WTC11 (cell line): ENCODE data around the gene HSD11B1L. TPM values are rescaled to one million over a fixed set of nuclear protein-coding genes. Genes with fewer than 3 reads are reported as not detected.

Experiments used
- ATAC-seq: fragments of 200-7000 bp; cut with Tn5 transposase; 2 replicates; pipeline ENCODE4 v1.10.0; 2021; ENCODE audit warnings: mild to moderate bottlenecking, moderate library complexity
- CTCF ChIA-PET: fragments of 300-600 bp; sonication (Branson Sonifier 250); formaldehyde crosslinking; loops from one replicate; lab custom pipeline; 2021; ENCODE audit warnings: antibody characterized with exemption; lab: Charles Lee
- POLR2A ChIA-PET: fragments of 350-600 bp; sonication (Branson Sonifier 250); formaldehyde crosslinking; loops from one replicate; lab custom pipeline; 2021; ENCODE audit warnings: antibody characterized with exemption; lab: Charles Lee
- DNase-seq: peaks from one replicate; pipeline ENCODE4 v3.0.0; 2021; ENCODE audit warnings: low spot score
- H3K27ac Mint-ChIP-seq: 2 replicates; pipeline ENCODE4 v1.8.0; 2021; ENCODE audit warnings: mixed read lengths
- H3K27me3 Mint-ChIP-seq: 2 replicates; pipeline ENCODE4 v1.8.0; 2021; ENCODE audit warnings: low read depth, mild to moderate bottlenecking, moderate library complexity, mixed read lengths
- H3K36me3 Mint-ChIP-seq: 2 replicates; pipeline ENCODE4 v1.8.0; 2021; ENCODE audit warnings: mixed read lengths
- H3K4me1 Mint-ChIP-seq: 2 replicates; pipeline ENCODE4 v1.8.0; 2022; ENCODE audit warnings: mixed read lengths
- H3K4me3 Mint-ChIP-seq: 2 replicates; pipeline ENCODE4 v1.8.0; 2021; ENCODE audit warnings: mild to moderate bottlenecking, moderate library complexity, mixed read lengths
- H3K9me3 Mint-ChIP-seq: 2 replicates; pipeline ENCODE4 v1.8.0; 2021; ENCODE audit warnings: mixed read lengths
- CREM ChIP-seq: sonication (generic); formaldehyde crosslinking; IDR thresholded peaks from 2 replicates; pipeline ENCODE4 v1.8.1; 2022; ENCODE audit warnings: mild to moderate bottlenecking, missing genetic modification reagents, moderate library complexity
- EMX1 ChIP-seq: fragments of 250-450 bp; sonication (Bioruptor Pico); IDR thresholded peaks from 2 replicates; pipeline ENCODE4 v1.8.0; 2021; ENCODE audit warnings: mild to moderate bottlenecking
- ESRRA ChIP-seq: sonication (generic); formaldehyde crosslinking; IDR thresholded peaks from 2 replicates; pipeline ENCODE4 v1.8.1; 2022; ENCODE audit warnings: mild to moderate bottlenecking, missing genetic modification reagents, borderline replicate concordance
- ETV6 ChIP-seq: sonication (generic); formaldehyde crosslinking; IDR thresholded peaks from 2 replicates; pipeline ENCODE4 v1.8.1; 2022; ENCODE audit warnings: mild to moderate bottlenecking, missing genetic modification reagents
- FOXK1 ChIP-seq: sonication (generic); formaldehyde crosslinking; IDR thresholded peaks from 2 replicates; pipeline ENCODE4 v1.8.0; 2022; ENCODE audit warnings: mild to moderate bottlenecking, moderate library complexity, missing genetic modification reagents
- JAZF1 ChIP-seq: fragments of 250-450 bp; sonication (Bioruptor Pico); IDR thresholded peaks from 2 replicates; pipeline ENCODE4 v1.9.0; 2021; ENCODE audit warnings: moderate library complexity, mild to moderate bottlenecking, inconsistent platforms
- NR1H2 ChIP-seq: sonication (generic); formaldehyde crosslinking; IDR thresholded peaks from 2 replicates; pipeline ENCODE4 v1.9.0; 2021; ENCODE audit warnings: mild to moderate bottlenecking, moderate library complexity, missing genetic modification reagents
- NR3C1 ChIP-seq: sonication (generic); formaldehyde crosslinking; conservative IDR thresholded peaks from 2 replicates; pipeline ENCODE4 v1.8.1; 2023; ENCODE audit warnings: low read depth, mild to moderate bottlenecking, missing genetic modification reagents
- TEAD1 ChIP-seq: sonication (generic); formaldehyde crosslinking; IDR thresholded peaks from 2 replicates; pipeline ENCODE4 v1.8.0; 2022; ENCODE audit warnings: mild to moderate bottlenecking, missing genetic modification reagents
- TEAD4 ChIP-seq: sonication (generic); formaldehyde crosslinking; IDR thresholded peaks from 2 replicates; pipeline ENCODE4 v1.8.0; 2022; ENCODE audit warnings: mild to moderate bottlenecking, missing genetic modification reagents
- ZBTB21 ChIP-seq: sonication (generic); formaldehyde crosslinking; IDR thresholded peaks from 2 replicates; pipeline ENCODE4 v1.8.1; 2023; ENCODE audit warnings: mild to moderate bottlenecking, missing genetic modification reagents, borderline replicate concordance
- ZNF263 ChIP-seq: sonication (generic); formaldehyde crosslinking; IDR thresholded peaks from 2 replicates; pipeline ENCODE4 v1.8.1; 2022; ENCODE audit warnings: low read depth, mild to moderate bottlenecking, moderate library complexity, missing genetic modification reagents
- total RNA-seq: library from RNA; stranded (reverse); gene quantifications from 3 replicates; pipeline ENCODE4 v1.2.3, GENCODE V29; 2021
- TF ChIP-seq, protein P1 (sequence below): sonication (generic); formaldehyde crosslinking; IDR thresholded peaks from 2 replicates; pipeline ENCODE4 v1.8.1; 2023; ENCODE audit warnings: mild to moderate bottlenecking, moderate library complexity, missing genetic modification reagents
- TF ChIP-seq, protein P2 (sequence below): sonication (generic); formaldehyde crosslinking; IDR thresholded peaks from 2 replicates; pipeline ENCODE4 v1.8.0; 2022; ENCODE audit warnings: mild to moderate bottlenecking, missing genetic modification reagents
- TF ChIP-seq, protein P3 (sequence below): fragments of 250-450 bp; sonication (Bioruptor Pico); conservative IDR thresholded peaks from 2 replicates; pipeline ENCODE4 v1.9.0; 2021; ENCODE audit warnings: mild to moderate bottlenecking
- TF ChIP-seq, protein P4 (sequence below): sonication (generic); formaldehyde crosslinking; IDR thresholded peaks from 2 replicates; pipeline ENCODE4 v1.8.0; 2022; ENCODE audit warnings: mild to moderate bottlenecking, missing genetic modification reagents
- TF ChIP-seq, protein P5 (sequence below): sonication (generic); formaldehyde crosslinking; IDR thresholded peaks from 2 replicates; pipeline ENCODE4 v1.8.1; 2023; ENCODE audit warnings: mild to moderate bottlenecking, missing genetic modification reagents, moderate library complexity
- TF ChIP-seq, protein P6 (sequence below): sonication (generic); formaldehyde crosslinking; IDR thresholded peaks from 2 replicates; pipeline ENCODE4 v1.8.0; 2022; ENCODE audit warnings: mild to moderate bottlenecking, missing genetic modification reagents
- TF ChIP-seq, protein P7 (sequence below): fragments of 250-450 bp; sonication (Bioruptor Pico); IDR thresholded peaks from 2 replicates; pipeline ENCODE4 v1.9.0; 2021; ENCODE audit warnings: mild to moderate bottlenecking
- TF ChIP-seq, protein P8 (sequence below): fragments of 250-450 bp; sonication (Bioruptor Pico); IDR thresholded peaks from 2 replicates; pipeline ENCODE4 v1.9.0; 2021; ENCODE audit warnings: mild to moderate bottlenecking, borderline replicate concordance

Gene HSD11B1L
- total RNA-seq, 1 experiment from 2014 or later, result 11.8 TPM

DNA sequence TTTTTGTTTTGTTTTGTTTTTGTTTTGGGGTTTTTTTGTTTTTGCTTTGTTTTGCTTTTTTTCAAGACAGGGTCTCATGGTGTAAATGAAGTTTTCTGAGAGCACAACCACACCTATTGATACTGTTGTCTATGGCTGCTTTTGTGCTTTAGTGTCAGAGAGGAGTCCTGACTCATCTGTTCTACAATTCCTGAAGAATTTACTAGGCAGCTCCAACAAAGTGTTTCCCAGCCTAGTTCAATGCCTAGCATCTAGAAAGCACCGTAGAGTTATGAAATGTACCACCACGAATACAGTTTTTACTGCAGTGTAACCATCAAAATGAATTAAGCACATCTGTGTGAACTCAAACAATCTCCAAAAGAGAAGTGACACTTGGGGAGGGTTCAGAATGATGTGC lies 36.8 kb upstream of the HSD11B1L start:
- Mint-ChIP-seq H3K9me3 (no peaks in the 10 kb centered on the region), H3K4me3 (no peak overlapping the region), H3K27me3 (no peaks in the 10 kb centered on the region; the same call in 1 of the 2 replicates), H3K36me3 (peaks cover 74% of the 10 kb centered on the region), H3K27ac (no peak overlapping the region), H3K4me1 (peaks cover 5% of the 10 kb centered on the region)
- ChIA-PET POLR2A (no interaction called here), CTCF (no interaction called here)
- ATAC-seq, result no peak
- no peak for DNase-seq
- TF ChIP-seq JAZF1 (CRISPR knock-in tag) (no peak), ZNF263 (CRISPR knock-in tag) (no peak), TEAD1 (CRISPR knock-in tag) (no peak), EMX1 (no peak), ETV6 (CRISPR knock-in tag) (no peak), ESRRA (no peak), FOXK1 (no peak), ZBTB21 (CRISPR knock-in tag) (no peak), NR3C1 (CRISPR knock-in tag) (no peak)
- TF ChIP-seq, protein P1, sequence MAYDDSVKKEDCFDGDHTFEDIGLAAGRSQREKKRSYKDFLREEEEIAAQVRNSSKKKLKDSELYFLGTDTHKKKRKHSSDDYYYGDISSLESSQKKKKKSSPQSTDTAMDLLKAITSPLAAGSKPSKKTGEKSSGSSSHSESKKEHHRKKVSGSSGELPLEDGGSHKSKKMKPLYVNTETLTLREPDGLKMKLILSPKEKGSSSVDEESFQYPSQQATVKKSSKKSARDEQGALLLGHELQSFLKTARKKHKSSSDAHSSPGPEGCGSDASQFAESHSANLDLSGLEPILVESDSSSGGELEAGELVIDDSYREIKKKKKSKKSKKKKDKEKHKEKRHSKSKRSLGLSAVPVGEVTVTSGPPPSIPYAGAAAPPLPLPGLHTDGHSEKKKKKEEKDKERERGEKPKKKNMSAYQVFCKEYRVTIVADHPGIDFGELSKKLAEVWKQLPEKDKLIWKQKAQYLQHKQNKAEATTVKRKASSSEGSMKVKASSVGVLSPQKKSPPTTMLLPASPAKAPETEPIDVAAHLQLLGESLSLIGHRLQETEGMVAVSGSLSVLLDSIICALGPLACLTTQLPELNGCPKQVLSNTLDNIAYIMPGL (CRISPR knock-in tag), result no peak
- TF ChIP-seq, protein P2, sequence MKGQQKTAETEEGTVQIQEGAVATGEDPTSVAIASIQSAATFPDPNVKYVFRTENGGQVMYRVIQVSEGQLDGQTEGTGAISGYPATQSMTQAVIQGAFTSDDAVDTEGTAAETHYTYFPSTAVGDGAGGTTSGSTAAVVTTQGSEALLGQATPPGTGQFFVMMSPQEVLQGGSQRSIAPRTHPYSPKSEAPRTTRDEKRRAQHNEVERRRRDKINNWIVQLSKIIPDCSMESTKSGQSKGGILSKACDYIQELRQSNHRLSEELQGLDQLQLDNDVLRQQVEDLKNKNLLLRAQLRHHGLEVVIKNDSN, result no peak
- TF ChIP-seq, protein P3, sequence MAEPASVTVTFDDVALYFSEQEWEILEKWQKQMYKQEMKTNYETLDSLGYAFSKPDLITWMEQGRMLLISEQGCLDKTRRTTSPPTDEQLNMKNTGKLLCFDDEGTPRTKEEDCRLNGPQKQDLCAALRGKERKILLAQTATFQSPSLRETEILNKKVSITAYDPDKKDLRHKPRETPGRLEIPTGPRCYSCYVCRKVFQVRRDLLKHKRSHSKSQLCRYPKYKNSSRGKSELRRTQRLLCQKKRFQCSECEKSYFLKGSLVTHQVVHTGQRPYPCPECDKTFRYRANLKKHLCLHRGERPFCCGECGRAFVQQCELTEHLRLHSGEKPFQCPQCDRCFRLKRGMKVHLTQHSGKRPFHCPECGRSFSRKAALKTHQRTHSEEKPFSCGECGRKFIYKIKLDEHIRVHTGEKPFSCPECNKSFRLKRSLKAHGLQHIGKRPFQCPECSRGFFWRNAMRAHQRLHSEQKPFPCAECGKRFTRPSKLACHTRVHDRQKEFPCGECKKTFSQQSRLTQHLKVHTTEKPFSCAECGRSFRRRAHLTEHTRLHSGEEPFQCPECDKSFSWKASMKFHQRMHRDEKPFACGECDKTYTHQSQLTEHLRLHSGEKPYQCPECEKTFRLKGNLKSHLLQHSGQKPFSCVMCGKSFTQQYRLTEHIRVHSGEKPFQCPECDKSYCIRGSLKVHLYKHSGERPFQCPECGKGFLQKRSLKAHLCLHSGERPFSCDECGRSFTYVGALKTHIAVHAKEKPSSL (CRISPR knock-in tag), result no peak
- TF ChIP-seq, protein P4, sequence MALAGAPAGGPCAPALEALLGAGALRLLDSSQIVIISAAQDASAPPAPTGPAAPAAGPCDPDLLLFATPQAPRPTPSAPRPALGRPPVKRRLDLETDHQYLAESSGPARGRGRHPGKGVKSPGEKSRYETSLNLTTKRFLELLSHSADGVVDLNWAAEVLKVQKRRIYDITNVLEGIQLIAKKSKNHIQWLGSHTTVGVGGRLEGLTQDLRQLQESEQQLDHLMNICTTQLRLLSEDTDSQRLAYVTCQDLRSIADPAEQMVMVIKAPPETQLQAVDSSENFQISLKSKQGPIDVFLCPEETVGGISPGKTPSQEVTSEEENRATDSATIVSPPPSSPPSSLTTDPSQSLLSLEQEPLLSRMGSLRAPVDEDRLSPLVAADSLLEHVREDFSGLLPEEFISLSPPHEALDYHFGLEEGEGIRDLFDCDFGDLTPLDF, result no peak
- TF ChIP-seq, protein P5, sequence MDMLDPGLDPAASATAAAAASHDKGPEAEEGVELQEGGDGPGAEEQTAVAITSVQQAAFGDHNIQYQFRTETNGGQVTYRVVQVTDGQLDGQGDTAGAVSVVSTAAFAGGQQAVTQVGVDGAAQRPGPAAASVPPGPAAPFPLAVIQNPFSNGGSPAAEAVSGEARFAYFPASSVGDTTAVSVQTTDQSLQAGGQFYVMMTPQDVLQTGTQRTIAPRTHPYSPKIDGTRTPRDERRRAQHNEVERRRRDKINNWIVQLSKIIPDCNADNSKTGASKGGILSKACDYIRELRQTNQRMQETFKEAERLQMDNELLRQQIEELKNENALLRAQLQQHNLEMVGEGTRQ (CRISPR knock-in tag), result no peak
- TF ChIP-seq, protein P6, sequence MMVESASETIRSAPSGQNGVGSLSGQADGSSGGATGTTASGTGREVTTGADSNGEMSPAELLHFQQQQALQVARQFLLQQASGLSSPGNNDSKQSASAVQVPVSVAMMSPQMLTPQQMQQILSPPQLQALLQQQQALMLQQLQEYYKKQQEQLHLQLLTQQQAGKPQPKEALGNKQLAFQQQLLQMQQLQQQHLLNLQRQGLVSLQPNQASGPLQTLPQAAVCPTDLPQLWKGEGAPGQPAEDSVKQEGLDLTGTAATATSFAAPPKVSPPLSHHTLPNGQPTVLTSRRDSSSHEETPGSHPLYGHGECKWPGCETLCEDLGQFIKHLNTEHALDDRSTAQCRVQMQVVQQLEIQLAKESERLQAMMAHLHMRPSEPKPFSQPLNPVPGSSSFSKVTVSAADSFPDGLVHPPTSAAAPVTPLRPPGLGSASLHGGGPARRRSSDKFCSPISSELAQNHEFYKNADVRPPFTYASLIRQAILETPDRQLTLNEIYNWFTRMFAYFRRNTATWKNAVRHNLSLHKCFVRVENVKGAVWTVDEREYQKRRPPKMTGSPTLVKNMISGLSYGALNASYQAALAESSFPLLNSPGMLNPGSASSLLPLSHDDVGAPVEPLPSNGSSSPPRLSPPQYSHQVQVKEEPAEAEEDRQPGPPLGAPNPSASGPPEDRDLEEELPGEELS (CRISPR knock-in tag), result no peak

DNA sequence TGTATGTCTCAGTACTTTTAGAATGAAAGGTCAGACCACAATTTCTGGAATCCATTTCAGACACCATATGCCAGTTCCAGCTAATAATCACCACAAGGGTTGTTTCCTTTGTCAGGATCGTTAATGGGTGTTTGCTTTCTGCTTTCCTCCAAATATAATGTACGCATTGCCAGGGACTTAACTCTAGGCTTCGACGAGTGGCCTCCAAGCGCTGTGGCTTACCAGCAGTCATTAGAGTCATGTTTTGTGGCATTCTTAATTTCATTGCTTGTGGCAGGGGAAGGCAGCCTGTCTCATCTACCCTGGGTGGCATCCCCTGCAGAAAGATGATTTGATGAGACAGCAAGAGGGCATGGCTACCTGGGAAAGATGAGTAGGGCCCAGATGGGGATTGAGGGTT lies 35.4 kb upstream of the HSD11B1L start:
- H3K36me3 Mint-ChIP-seq, result peaks cover 85% of the 10 kb centered on the region
- TF ChIP-seq CREM (CRISPR knock-in tag) (no peak), TEAD4 (CRISPR knock-in tag) (no peak), NR1H2 (CRISPR knock-in tag) (no peak)
- TF ChIP-seq, protein P7, sequence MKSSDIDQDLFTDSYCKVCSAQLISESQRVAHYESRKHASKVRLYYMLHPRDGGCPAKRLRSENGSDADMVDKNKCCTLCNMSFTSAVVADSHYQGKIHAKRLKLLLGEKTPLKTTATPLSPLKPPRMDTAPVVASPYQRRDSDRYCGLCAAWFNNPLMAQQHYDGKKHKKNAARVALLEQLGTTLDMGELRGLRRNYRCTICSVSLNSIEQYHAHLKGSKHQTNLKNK, result no peak
- TF ChIP-seq, protein P1 (CRISPR knock-in tag), result no peak
- TF ChIP-seq, protein P8, sequence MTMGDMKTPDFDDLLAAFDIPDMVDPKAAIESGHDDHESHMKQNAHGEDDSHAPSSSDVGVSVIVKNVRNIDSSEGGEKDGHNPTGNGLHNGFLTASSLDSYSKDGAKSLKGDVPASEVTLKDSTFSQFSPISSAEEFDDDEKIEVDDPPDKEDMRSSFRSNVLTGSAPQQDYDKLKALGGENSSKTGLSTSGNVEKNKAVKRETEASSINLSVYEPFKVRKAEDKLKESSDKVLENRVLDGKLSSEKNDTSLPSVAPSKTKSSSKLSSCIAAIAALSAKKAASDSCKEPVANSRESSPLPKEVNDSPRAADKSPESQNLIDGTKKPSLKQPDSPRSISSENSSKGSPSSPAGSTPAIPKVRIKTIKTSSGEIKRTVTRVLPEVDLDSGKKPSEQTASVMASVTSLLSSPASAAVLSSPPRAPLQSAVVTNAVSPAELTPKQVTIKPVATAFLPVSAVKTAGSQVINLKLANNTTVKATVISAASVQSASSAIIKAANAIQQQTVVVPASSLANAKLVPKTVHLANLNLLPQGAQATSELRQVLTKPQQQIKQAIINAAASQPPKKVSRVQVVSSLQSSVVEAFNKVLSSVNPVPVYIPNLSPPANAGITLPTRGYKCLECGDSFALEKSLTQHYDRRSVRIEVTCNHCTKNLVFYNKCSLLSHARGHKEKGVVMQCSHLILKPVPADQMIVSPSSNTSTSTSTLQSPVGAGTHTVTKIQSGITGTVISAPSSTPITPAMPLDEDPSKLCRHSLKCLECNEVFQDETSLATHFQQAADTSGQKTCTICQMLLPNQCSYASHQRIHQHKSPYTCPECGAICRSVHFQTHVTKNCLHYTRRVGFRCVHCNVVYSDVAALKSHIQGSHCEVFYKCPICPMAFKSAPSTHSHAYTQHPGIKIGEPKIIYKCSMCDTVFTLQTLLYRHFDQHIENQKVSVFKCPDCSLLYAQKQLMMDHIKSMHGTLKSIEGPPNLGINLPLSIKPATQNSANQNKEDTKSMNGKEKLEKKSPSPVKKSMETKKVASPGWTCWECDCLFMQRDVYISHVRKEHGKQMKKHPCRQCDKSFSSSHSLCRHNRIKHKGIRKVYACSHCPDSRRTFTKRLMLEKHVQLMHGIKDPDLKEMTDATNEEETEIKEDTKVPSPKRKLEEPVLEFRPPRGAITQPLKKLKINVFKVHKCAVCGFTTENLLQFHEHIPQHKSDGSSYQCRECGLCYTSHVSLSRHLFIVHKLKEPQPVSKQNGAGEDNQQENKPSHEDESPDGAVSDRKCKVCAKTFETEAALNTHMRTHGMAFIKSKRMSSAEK (CRISPR knock-in tag), result no peak

More for the DNA sequence above, 35.4 kb upstream of the HSD11B1L start:
- CTCF ChIA-PET, result interaction anchor here (0.9 kb wide), 1 partner anchor 42 kb away, joined by 3 read pairs; no protein-coding TSS in a partner anchor
- Mint-ChIP-seq H3K27ac (no peak overlapping the region), H3K9me3 (no peaks in the 10 kb centered on the region), H3K27me3 (no peaks in the 10 kb centered on the region), H3K4me1 (peaks cover 3% of the 10 kb centered on the region; the same call in 1 of the 2 replicates), H3K4me3 (no peak overlapping the region)
- DNase-seq (no peak), ATAC-seq (no peak)
- POLR2A ChIA-PET, result no interaction called here
